Nephron progenitor cell (in vitro differentiated cells): ENCODE measurements around the gene UGT2A1.

Experiments used
- DNase-seq: peaks from one replicate; pipeline ENCODE4 v3.0.0; 2021
- H3K27ac Mint-ChIP-seq: 2 replicates; pipeline ENCODE4 v1.8.0; 2021; ENCODE audit warnings: mild to moderate bottlenecking, moderate library complexity, mixed read lengths
- H3K27me3 Mint-ChIP-seq: 2 replicates; pipeline ENCODE4 v1.8.0; 2021; ENCODE audit warnings: mild to moderate bottlenecking, low read depth, mixed read lengths; ENCODE audit not compliant: poor library complexity
- H3K36me3 Mint-ChIP-seq: 2 replicates; pipeline ENCODE4 v1.8.0; 2021; ENCODE audit warnings: low read depth, mixed read lengths
- H3K4me1 Mint-ChIP-seq: 2 replicates; pipeline ENCODE4 v1.8.0; 2021; ENCODE audit warnings: mixed read lengths
- H3K4me3 Mint-ChIP-seq: 2 replicates; pipeline ENCODE4 v1.8.0; 2021; ENCODE audit warnings: mild to moderate bottlenecking, moderate library complexity, mixed read lengths
- H3K9me3 Mint-ChIP-seq: 2 replicates; pipeline ENCODE4 v1.8.0; 2021; ENCODE audit warnings: mild to moderate bottlenecking, moderate library complexity, mixed read lengths
- TF ChIP-seq, protein P1 (sequence below): fragments of 200-600 bp; sonication (generic); IDR thresholded peaks from 2 replicates; pipeline ENCODE4 v1.5.0; 2021; ENCODE audit warnings: antibody characterized with exemption

Gene UGT2A1

GRCh38 chr4:69583543-69583942, 69.5 kb downstream of the UGT2A1 start:
- no peak overlapping the region for H3K4me3 Mint-ChIP-seq
- H3K36me3 Mint-ChIP-seq, result no peaks in the 10 kb centered on the region
- TF ChIP-seq, protein P1, sequence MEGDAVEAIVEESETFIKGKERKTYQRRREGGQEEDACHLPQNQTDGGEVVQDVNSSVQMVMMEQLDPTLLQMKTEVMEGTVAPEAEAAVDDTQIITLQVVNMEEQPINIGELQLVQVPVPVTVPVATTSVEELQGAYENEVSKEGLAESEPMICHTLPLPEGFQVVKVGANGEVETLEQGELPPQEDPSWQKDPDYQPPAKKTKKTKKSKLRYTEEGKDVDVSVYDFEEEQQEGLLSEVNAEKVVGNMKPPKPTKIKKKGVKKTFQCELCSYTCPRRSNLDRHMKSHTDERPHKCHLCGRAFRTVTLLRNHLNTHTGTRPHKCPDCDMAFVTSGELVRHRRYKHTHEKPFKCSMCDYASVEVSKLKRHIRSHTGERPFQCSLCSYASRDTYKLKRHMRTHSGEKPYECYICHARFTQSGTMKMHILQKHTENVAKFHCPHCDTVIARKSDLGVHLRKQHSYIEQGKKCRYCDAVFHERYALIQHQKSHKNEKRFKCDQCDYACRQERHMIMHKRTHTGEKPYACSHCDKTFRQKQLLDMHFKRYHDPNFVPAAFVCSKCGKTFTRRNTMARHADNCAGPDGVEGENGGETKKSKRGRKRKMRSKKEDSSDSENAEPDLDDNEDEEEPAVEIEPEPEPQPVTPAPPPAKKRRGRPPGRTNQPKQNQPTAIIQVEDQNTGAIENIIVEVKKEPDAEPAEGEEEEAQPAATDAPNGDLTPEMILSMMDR, result no peak
- DNase-seq, result no peak
- no peaks in the 10 kb centered on the region for H3K9me3 Mint-ChIP-seq
- H3K27me3 Mint-ChIP-seq, result no peaks in the 10 kb centered on the region
- no peak overlapping the region for H3K27ac Mint-ChIP-seq
- no peaks in the 10 kb centered on the region for H3K4me1 Mint-ChIP-seq

DNA sequence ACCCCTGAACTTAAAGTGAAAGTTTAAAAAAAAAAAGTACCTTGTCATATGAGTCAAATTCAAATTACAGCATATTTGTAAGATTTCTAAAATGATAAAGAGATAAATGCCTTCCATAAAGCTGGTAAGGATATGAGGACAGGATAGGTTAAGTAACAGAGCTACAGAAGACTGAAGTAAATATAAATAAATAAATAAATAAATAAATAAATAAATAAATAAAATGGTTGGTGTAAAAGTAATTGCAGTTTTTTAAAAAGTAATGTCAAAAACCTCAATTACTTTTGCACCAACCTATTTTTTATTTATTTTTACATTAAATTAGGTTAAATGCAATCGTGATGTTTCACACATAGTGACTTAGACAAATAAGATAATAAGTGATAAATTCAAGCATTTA, 75.8 kb downstream of the UGT2A1 start:
- no peaks in the 10 kb centered on the region for H3K4me1 Mint-ChIP-seq
- H3K27ac Mint-ChIP-seq, result no peak overlapping the region
- peaks cover 6% of the 10 kb centered on the region for H3K27me3 Mint-ChIP-seq
- peaks cover 3% of the 10 kb centered on the region for H3K9me3 Mint-ChIP-seq
- H3K4me3 Mint-ChIP-seq, result no peak overlapping the region
- no peaks in the 10 kb centered on the region for H3K36me3 Mint-ChIP-seq
- TF ChIP-seq, protein P1, result no peak
- no peak for DNase-seq

DNA sequence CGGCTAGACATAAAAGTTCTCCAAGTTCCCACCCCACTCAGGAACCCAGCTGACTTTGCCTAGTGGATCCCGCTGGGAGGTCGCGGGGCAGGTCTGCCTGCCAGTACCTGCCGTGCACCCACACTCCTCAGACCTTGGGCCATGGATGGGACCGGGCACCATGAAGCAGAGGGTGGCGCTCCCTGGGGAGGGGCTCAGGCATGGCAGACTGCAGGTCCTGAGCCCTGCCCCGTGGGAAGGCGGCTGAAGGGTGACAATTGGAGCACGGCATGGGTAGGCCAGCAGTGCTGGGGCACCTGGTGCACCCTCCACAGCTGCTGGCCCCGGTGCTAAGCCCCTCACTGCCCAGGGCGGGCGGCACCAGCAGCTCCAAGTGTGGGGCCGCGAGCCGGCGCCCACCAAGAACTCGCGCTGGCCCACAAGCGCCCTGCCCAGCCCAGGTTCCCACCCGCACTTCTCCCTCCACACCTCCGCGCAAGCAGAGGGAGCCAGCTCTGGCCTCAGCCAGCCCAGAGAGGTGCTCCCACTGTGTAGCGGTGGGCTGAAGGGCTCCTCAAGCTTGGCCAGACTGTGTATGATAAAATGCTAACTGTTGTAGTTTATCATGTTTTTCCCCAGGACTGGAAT, 76.7 kb downstream of the UGT2A1 start:
- no peaks in the 10 kb centered on the region for H3K36me3 Mint-ChIP-seq
- peaks cover 6% of the 10 kb centered on the region for H3K27me3 Mint-ChIP-seq
- DNase-seq, result no peak
- H3K9me3 Mint-ChIP-seq, result peaks cover 3% of the 10 kb centered on the region
- no peaks in the 10 kb centered on the region for H3K4me1 Mint-ChIP-seq
- no peak overlapping the region for H3K27ac Mint-ChIP-seq
- TF ChIP-seq, protein P1, result no peak
- no peak overlapping the region for H3K4me3 Mint-ChIP-seq

DNA sequence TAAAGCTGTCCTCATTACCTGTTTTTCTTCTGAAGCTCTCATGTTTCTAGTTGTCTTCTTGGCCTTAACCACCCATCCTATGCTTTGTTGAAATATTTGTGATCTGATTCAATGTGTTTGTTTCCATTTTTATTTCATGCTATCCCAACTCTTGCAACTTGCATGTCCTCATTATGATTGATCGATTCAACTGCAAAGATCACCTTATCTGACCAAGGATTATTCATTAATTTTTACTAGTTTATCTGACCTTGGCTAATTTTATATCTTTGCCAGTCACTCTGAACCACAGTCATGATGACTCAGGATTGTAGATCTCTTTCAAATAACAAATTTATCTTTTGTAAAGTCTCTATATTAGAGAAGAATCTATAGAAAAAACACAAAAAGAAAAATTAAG, 84.3 kb downstream of the UGT2A1 start:
- no peak overlapping the region for H3K27ac Mint-ChIP-seq

DNA sequence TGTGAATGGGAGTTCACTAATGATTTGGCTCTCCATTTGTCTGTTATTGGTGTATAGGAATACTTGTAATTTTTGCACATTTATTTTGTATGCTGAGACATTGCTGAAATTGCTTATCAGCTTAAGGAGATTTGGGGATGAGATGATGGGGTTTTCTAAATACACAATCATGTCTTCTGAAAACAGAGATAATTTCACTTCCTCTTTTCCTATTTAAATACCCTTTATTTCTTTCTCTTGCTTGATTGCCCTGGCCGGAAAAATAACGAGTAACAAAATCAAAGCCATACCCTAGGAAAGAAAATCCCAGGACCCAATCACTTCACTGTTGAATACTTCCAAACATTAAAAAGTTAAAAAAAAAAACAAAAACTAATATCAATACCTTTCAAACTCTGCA, 89.6 kb downstream of the UGT2A1 start:
- Mint-ChIP-seq H3K27ac (no peak overlapping the region), H3K4me3 (no peak overlapping the region), H3K36me3 (no peaks in the 10 kb centered on the region), H3K9me3 (peaks cover 9% of the 10 kb centered on the region), H3K27me3 (no peaks in the 10 kb centered on the region), H3K4me1 (no peaks in the 10 kb centered on the region)
- TF ChIP-seq, protein P1, result no peak
- no peak for DNase-seq

More for the DNA sequence above, 84.3 kb downstream of the UGT2A1 start:
- no peaks in the 10 kb centered on the region for H3K36me3 Mint-ChIP-seq
- H3K4me3 Mint-ChIP-seq, result no peak overlapping the region
- no peak for DNase-seq
- no peaks in the 10 kb centered on the region for H3K4me1 Mint-ChIP-seq
- H3K27me3 Mint-ChIP-seq, result no peaks in the 10 kb centered on the region
- H3K9me3 Mint-ChIP-seq, result no peaks in the 10 kb centered on the region
- TF ChIP-seq, protein P1, result no peak

GRCh38 chr4:69549651-69550050, 103.4 kb downstream of the UGT2A1 start:
- no peaks in the 10 kb centered on the region for H3K36me3 Mint-ChIP-seq
- peaks cover 18% of the 10 kb centered on the region for H3K4me1 Mint-ChIP-seq
- H3K4me3 Mint-ChIP-seq, result no peak overlapping the region
- TF ChIP-seq, protein P1, result no peak
- DNase-seq, result no peak
- H3K27me3 Mint-ChIP-seq, result no peaks in the 10 kb centered on the region
- no peaks in the 10 kb centered on the region for H3K9me3 Mint-ChIP-seq
- H3K27ac Mint-ChIP-seq, result no peak overlapping the region
